Measurements from ENCODE around the gene FNDC1. TPM values are rescaled to one million over a fixed set of nuclear protein-coding genes. Genes with fewer than 3 reads are reported as not detected.

The FNDC1 gene
- total and polyA plus RNA-seq, 10 of the 15 experiments (the other 5 are each of a cell fraction or from before 2014, with no cell fraction given) = not detected

DNA sequence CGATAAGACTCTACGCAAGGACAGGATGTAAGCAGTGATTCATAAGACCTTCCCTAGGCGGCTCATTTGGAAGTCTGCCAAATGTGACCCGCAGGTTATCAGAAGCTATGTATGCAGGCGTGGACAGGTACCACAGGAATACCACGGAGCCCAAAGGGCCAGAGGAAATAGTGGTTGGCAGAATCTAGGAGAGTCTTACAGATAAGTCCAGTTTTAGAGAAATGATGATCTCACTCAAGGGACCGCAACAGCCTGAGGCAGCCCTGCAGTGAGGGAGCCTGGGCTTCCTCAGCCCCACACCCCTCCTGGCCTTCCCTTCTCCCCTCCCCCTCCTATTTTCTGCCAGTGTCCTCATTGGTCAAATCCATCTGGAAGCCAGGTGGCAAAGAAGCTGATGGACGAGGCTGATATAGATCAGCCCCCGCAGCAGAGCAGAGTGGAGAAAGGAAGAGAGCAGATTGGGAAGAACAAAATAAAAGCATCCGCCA is 110.6 kb downstream of the FNDC1 start (continued):
- TF ChIP-seq, protein P1, sequence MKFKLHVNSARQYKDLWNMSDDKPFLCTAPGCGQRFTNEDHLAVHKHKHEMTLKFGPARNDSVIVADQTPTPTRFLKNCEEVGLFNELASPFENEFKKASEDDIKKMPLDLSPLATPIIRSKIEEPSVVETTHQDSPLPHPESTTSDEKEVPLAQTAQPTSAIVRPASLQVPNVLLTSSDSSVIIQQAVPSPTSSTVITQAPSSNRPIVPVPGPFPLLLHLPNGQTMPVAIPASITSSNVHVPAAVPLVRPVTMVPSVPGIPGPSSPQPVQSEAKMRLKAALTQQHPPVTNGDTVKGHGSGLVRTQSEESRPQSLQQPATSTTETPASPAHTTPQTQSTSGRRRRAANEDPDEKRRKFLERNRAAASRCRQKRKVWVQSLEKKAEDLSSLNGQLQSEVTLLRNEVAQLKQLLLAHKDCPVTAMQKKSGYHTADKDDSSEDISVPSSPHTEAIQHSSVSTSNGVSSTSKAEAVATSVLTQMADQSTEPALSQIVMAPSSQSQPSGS (IDR thresholded peaks at IDR 0.05; ENCODE audit: low read length) = no peak
- TF ChIP-seq NFYA (IDR thresholded peaks at IDR 0.05; ENCODE audit: borderline replicate concordance, low read depth, low read length) (no peak), CREB1 (IDR thresholded peaks at IDR 0.05; ENCODE audit: low read depth) (no peak)

DNA sequence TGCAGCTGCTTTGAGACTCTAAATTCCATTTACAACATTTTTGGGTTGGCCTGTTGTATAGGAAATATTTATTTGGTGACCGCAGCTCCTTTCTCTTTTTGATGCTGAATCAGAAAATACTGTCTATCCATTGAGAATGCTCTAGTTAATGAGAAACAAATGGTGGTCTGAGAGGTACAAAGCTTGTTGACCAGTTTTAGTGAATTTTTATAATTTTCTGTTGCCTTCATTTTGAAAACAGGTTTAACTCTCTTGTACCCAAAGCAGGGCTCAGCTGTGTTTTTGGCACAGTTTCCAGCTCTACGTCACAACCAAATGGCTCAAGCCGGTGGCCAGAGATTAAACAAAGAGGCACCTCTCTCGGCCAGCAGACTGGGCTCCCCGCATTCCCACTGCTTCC is 113.2 kb downstream of the FNDC1 start:
- Histone ChIP-seq H3K79me2 (ENCODE audit: control insufficient read depth, insufficient read depth, low read length) (no peaks in the 10 kb centered on the region), H3K4me1 (ENCODE audit: control insufficient read depth, insufficient read depth, low read length) (no peaks in the 10 kb centered on the region), H3K36me3 (ENCODE audit: control insufficient read depth in 2 of 2, insufficient read depth in 2 of 2, low read length in 1 of 2) (no peaks in the 10 kb centered on the region), H4K20me1 (ENCODE audit: control insufficient read depth, insufficient read depth) (no peaks in the 10 kb centered on the region), H3K27me3 (replicated peaks in 1 of 2; ENCODE audit: control insufficient read depth in 2 of 2, insufficient read depth in 2 of 2, low read length in 1 of 2) (no peaks in the 10 kb centered on the region), H3K4me2 (ENCODE audit: control insufficient read depth, insufficient read depth) (no peak overlapping the region), H3K9ac (ENCODE audit: control insufficient read depth, insufficient read depth, low read length) (no peak overlapping the region), H2AFZ (ENCODE audit: control insufficient read depth, low read depth, low read length) (no peak overlapping the region), H3K27ac (ENCODE audit: control insufficient read depth, insufficient read depth) (no peak overlapping the region), H3K4me3 (no peak overlapping the region), H3K9me3 (replicated peaks; ENCODE audit: control insufficient read depth, insufficient read depth, low read length) (no peaks in the 10 kb centered on the region)
- ChIA-PET RAD21 (ENCODE audit: unreplicated experiment) (no interaction called here), CTCF (interaction anchor here (0.9 to 1.6 kb wide), 3 partner anchors 24 to 30 kb away, joined by 3 to 4 read pairs (median 3); no protein-coding TSS in a partner anchor), SMC1A (ENCODE audit: uncharacterized antibody, unreplicated experiment) (interaction anchor here (1.2 kb wide), 1 partner anchor 21 kb away, joined by 3 read pairs; no protein-coding TSS in a partner anchor), POLR2A (no interaction called here)
- 37% methylated on average over 4 of the region's 5 CpGs for WGBS (ENCODE audit: insufficient coverage, insufficient replicate concordance, low lambda C conversion rate, missing lambda C conversion rate)
- TF ChIP-seq SMARCA5 (IDR thresholded peaks at IDR 0.05) (no peak), EP300 (IDR thresholded peaks at IDR 0.05; ENCODE audit: borderline replicate concordance in 1 of 2, control insufficient read depth in 1 of 2, low read depth in 2 of 2, low read length in 2 of 2) (no peak), SREBF2 (IDR thresholded peaks at IDR 0.05; ENCODE audit: low read length) (no peak), SRF (IDR thresholded peaks at IDR 0.05; ENCODE audit: low read depth in 2 of 2, low read length in 2 of 2) (no peak), ZSCAN29 (IDR thresholded peaks at IDR 0.05) (no peak), CBX3 (IDR thresholded peaks at IDR 0.05; ENCODE audit: borderline replicate concordance, low read depth) (no peak), SUZ12 (IDR thresholded peaks at IDR 0.05; ENCODE audit: unreplicated experiment) (no peak)
- TF ChIP-seq, protein P2, sequence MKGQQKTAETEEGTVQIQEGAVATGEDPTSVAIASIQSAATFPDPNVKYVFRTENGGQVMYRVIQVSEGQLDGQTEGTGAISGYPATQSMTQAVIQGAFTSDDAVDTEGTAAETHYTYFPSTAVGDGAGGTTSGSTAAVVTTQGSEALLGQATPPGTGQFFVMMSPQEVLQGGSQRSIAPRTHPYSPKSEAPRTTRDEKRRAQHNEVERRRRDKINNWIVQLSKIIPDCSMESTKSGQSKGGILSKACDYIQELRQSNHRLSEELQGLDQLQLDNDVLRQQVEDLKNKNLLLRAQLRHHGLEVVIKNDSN (IDR thresholded peaks at IDR 0.05; ENCODE audit: borderline replicate concordance, extremely low read length, insufficient read depth, low read depth, low read length) = no peak
- TF ChIP-seq, protein P3, sequence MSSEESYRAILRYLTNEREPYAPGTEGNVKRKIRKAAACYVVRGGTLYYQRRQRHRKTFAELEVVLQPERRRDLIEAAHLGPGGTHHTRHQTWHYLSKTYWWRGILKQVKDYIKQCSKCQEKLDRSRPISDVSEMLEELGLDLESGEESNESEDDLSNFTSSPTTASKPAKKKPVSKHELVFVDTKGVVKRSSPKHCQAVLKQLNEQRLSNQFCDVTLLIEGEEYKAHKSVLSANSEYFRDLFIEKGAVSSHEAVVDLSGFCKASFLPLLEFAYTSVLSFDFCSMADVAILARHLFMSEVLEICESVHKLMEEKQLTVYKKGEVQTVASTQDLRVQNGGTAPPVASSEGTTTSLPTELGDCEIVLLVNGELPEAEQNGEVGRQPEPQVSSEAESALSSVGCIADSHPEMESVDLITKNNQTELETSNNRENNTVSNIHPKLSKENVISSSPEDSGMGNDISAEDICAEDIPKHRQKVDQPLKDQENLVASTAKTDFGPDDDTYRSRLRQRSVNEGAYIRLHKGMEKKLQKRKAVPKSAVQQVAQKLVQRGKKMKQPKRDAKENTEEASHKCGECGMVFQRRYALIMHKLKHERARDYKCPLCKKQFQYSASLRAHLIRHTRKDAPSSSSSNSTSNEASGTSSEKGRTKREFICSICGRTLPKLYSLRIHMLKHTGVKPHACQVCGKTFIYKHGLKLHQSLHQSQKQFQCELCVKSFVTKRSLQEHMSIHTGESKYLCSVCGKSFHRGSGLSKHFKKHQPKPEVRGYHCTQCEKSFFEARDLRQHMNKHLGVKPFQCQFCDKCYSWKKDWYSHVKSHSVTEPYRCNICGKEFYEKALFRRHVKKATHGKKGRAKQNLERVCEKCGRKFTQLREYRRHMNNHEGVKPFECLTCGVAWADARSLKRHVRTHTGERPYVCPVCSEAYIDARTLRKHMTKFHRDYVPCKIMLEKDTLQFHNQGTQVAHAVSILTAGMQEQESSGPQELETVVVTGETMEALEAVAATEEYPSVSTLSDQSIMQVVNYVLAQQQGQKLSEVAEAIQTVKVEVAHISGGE (CRISPR knock-in tag; IDR thresholded peaks at IDR 0.05) = no peak
- DNase-seq (ENCODE audit: low read depth, low spot score) (no peak), ATAC-seq (no peak), FAIRE-seq (no peak)
- no TSS peak for BruUV-seq (replicated peaks)
- intact Hi-C loops (cut with micrococcal nuclease; ENCODE audit: unreplicated experiment) = no loop called here
- in situ Hi-C loops (cut with MboI) = no loop called here
